ENCODE results near the gene TFEB.

Gene TFEB

DNA sequence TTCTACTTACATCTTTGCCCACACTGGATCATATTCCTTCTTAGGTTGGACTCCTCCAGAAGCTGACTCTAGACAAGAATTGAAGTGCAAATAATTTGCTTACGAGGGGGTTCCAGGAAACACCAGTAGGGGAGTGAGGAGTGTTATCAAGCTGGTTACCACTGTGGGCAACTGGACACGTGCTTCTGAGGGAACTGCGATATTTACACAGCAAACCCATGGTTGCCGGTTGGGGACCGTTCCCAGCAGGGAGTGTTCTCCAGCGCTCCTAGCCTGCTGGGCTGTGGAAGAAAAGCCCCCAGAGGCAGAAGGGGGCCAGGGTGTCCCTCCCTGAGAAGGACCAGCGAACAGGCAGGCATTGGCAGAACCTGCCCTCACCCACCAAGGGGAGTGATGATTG, 75.5 kb downstream of the TFEB start:
- TF ChIP-seq TEAD4 (IDR thresholded peaks at IDR 0.05), result no peak
- no peak for TF ChIP-seq NFIC (IDR thresholded peaks at IDR 0.05)

GRCh38 chr6:41658636-41659035, 76.8 kb downstream of the TFEB start:
- TF ChIP-seq YY1 (IDR thresholded peaks at IDR 0.05; ENCODE audit: low read depth), result no peak
- TF ChIP-seq MAX (IDR thresholded peaks at IDR 0.05), result no peak
- TF ChIP-seq CEBPB (IDR thresholded peaks at IDR 0.05), result no peak
- no peak for TF ChIP-seq EP300 (IDR thresholded peaks at IDR 0.05; ENCODE audit: borderline replicate concordance)
- TF ChIP-seq NFIC (IDR thresholded peaks at IDR 0.05), result no peak
- no peak for TF ChIP-seq FOXM1 (IDR thresholded peaks at IDR 0.05; ENCODE audit: borderline replicate concordance, low read depth)
- no peak for TF ChIP-seq ZBTB7A (IDR thresholded peaks at IDR 0.05; ENCODE audit: low read depth)
- no peak for TF ChIP-seq EGR1 (IDR thresholded peaks at IDR 0.05)
- TF ChIP-seq, protein P1, sequence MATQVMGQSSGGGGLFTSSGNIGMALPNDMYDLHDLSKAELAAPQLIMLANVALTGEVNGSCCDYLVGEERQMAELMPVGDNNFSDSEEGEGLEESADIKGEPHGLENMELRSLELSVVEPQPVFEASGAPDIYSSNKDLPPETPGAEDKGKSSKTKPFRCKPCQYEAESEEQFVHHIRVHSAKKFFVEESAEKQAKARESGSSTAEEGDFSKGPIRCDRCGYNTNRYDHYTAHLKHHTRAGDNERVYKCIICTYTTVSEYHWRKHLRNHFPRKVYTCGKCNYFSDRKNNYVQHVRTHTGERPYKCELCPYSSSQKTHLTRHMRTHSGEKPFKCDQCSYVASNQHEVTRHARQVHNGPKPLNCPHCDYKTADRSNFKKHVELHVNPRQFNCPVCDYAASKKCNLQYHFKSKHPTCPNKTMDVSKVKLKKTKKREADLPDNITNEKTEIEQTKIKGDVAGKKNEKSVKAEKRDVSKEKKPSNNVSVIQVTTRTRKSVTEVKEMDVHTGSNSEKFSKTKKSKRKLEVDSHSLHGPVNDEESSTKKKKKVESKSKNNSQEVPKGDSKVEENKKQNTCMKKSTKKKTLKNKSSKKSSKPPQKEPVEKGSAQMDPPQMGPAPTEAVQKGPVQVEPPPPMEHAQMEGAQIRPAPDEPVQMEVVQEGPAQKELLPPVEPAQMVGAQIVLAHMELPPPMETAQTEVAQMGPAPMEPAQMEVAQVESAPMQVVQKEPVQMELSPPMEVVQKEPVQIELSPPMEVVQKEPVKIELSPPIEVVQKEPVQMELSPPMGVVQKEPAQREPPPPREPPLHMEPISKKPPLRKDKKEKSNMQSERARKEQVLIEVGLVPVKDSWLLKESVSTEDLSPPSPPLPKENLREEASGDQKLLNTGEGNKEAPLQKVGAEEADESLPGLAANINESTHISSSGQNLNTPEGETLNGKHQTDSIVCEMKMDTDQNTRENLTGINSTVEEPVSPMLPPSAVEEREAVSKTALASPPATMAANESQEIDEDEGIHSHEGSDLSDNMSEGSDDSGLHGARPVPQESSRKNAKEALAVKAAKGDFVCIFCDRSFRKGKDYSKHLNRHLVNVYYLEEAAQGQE (IDR thresholded peaks at IDR 0.05; ENCODE audit: low read depth), result no peak

GRCh38 chr6:41657131-41658094, 78.0 kb downstream of the TFEB start:
- TF ChIP-seq CREB1 (IDR thresholded peaks at IDR 0.05; ENCODE audit: low read depth), result no peak
- no peak for TF ChIP-seq EGR1 (IDR thresholded peaks at IDR 0.05)
- TF ChIP-seq FOXM1 (IDR thresholded peaks at IDR 0.05; ENCODE audit: borderline replicate concordance, low read depth), result no peak
- no peak for TF ChIP-seq TEAD4 (IDR thresholded peaks at IDR 0.05)
- TF ChIP-seq, protein P2, sequence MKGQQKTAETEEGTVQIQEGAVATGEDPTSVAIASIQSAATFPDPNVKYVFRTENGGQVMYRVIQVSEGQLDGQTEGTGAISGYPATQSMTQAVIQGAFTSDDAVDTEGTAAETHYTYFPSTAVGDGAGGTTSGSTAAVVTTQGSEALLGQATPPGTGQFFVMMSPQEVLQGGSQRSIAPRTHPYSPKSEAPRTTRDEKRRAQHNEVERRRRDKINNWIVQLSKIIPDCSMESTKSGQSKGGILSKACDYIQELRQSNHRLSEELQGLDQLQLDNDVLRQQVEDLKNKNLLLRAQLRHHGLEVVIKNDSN (IDR thresholded peaks at IDR 0.05), result no peak
- TF ChIP-seq TAF1 (IDR thresholded peaks at IDR 0.05; ENCODE audit: low read depth), result no peak
- TF ChIP-seq, protein P1 (IDR thresholded peaks at IDR 0.05; ENCODE audit: low read depth), result no peak
- no peak for TF ChIP-seq MAX (IDR thresholded peaks at IDR 0.05)
- no peak for TF ChIP-seq EP300 (IDR thresholded peaks at IDR 0.05; ENCODE audit: borderline replicate concordance)
- no peak for TF ChIP-seq NFIC (IDR thresholded peaks at IDR 0.05)
- no peak for TF ChIP-seq RAD21 (IDR thresholded peaks at IDR 0.05; ENCODE audit: low read depth)
- TF ChIP-seq TCF12 (IDR thresholded peaks at IDR 0.05; ENCODE audit: low read depth), result no peak
- TF ChIP-seq CEBPB (IDR thresholded peaks at IDR 0.05), result no peak
- TF ChIP-seq ZBTB7A (IDR thresholded peaks at IDR 0.05; ENCODE audit: low read depth), result no peak
- no peak for TF ChIP-seq YY1 (IDR thresholded peaks at IDR 0.05; ENCODE audit: low read depth)

GRCh38 chr6:41656002-41656691, 79.3 kb downstream of the TFEB start:
- TF ChIP-seq, protein P1 (IDR thresholded peaks at IDR 0.05; ENCODE audit: low read depth), result no peak
- TF ChIP-seq YY1 (IDR thresholded peaks at IDR 0.05; ENCODE audit: low read depth), result no peak
- no peak for TF ChIP-seq TAF1 (IDR thresholded peaks at IDR 0.05; ENCODE audit: low read depth)
- no peak for TF ChIP-seq EP300 (IDR thresholded peaks at IDR 0.05; ENCODE audit: borderline replicate concordance)
- TF ChIP-seq MAX (IDR thresholded peaks at IDR 0.05), result no peak
- TF ChIP-seq CREB1 (IDR thresholded peaks at IDR 0.05; ENCODE audit: low read depth), result no peak
- TF ChIP-seq ZBTB7A (IDR thresholded peaks at IDR 0.05; ENCODE audit: low read depth), result no peak
- TF ChIP-seq CEBPB (IDR thresholded peaks at IDR 0.05), result no peak

Data from Ishikawa (cell line).